Hematopoietic multipotent progenitor cell treated with erythropoietin and hydrocortisone succinate and interleukin-3 and kit ligand, for 15 days (in vitro differentiated cells): ENCODE measurements around the gene C1orf115.
A peak's percentile ranks its signal among the peaks of the same experiment; 100 is the strongest.
"Not testable (repeated sequence)": the region's sequence is repeated elsewhere in the genome, so short reads cannot be mapped to it uniquely, and the experiment has no call there.

Experiments
- DNase-seq: peaks from one replicate; pipeline ENCODE4 v3.0.0-alpha.2; 2015; ENCODE audit warnings: low spot score

C1orf115 gene

GRCh38 chr1:220690140-220691052, at the start of gene C1orf115:
C1orf115 (plus strand) TSS chr1:220690363; CDS start chr1:220690403, 40 bp downstream.
- DNase-seq = peak; percentile 29

GRCh38 chr1:220642285-220642684, 47.9 kb upstream of the C1orf115 start:
- no peak for DNase-seq

- DNase-seq = no peak
Measured at GRCh38 chr1:220652995-220653394, 37.2 kb upstream of the C1orf115 start.

GRCh38 chr1:220655509-220655908, 34.7 kb upstream of the C1orf115 start:
- no peak for DNase-seq

- DNase-seq = no peak
Measured at GRCh38 chr1:220655961-220656740, 34.0 kb upstream of the C1orf115 start.

GRCh38 chr1:220666349-220666748, 23.8 kb upstream of the C1orf115 start:
- no peak for DNase-seq

GRCh38 chr1:220669005-220669404, 21.2 kb upstream of the C1orf115 start:
- no peak for DNase-seq

GRCh38 chr1:220670365-220670764, 19.8 kb upstream of the C1orf115 start:
- no peak for DNase-seq

- no peak for DNase-seq
Measured at GRCh38 chr1:220673921-220674320, 16.2 kb upstream of the C1orf115 start.

- DNase-seq = no peak
Measured at GRCh38 chr1:220677251-220677650, 12.9 kb upstream of the C1orf115 start.

- DNase-seq = peak; percentile 8
Measured at GRCh38 chr1:220680085-220680687, 10.0 kb upstream of the C1orf115 start.

- DNase-seq = no peak
Measured at GRCh38 chr1:220681220-220681880, 8.8 kb upstream of the C1orf115 start.

- no peak for DNase-seq
Measured at GRCh38 chr1:220682901-220683576, 7.1 kb upstream of the C1orf115 start.

- DNase-seq = not testable (repeated sequence)
Measured at GRCh38 chr1:220683716-220684115, 6.4 kb upstream of the C1orf115 start.

GRCh38 chr1:220684890-220685289, 5.3 kb upstream of the C1orf115 start:
- DNase-seq = no peak

- no peak for DNase-seq
Measured at GRCh38 chr1:220685879-220686278, 4.3 kb upstream of the C1orf115 start.

- no peak for DNase-seq
Measured at GRCh38 chr1:220687809-220688208, 2.4 kb upstream of the C1orf115 start.

- DNase-seq = no peak
Measured at GRCh38 chr1:220689666-220690065, 497 bp upstream of the C1orf115 start.

GRCh38 chr1:220691053-220691684, 1.0 kb downstream of the C1orf115 start:
- DNase-seq = no peak

GRCh38 chr1:220692436-220693228, 2.5 kb downstream of the C1orf115 start:
- no peak for DNase-seq
